GM13976 (cell line): ENCODE measurements around the gene CNOT3.
"Not testable (repeated sequence)": the region's sequence is repeated elsewhere in the genome, so short reads cannot be mapped to it uniquely, and the experiment has no call there.

Experiments used
- DNase-seq: peaks from one replicate; pipeline ENCODE4 v3.0.0; 2012; ENCODE audit warnings: low spot score
- CTCF ChIP-seq: IDR thresholded peaks from 2 replicates; pipeline ENCODE4 v1.5.1; 2012; ENCODE audit warnings: borderline replicate concordance, mild to moderate bottlenecking; ENCODE audit not compliant: insufficient read depth; ENCODE audit errors: extremely low read depth, missing control alignments, control extremely low read depth
- in situ Hi-C: fragments of 300-500 bp; cut with MboI; formaldehyde crosslinking; loops from one replicate; pipeline ENCODE4 v1.12.0; 2022; ENCODE audit warnings: low sequenced_read_pairs, mixed read lengths, inconsistent platforms; ENCODE audit not compliant: unreplicated experiment

Gene CNOT3

DNA sequence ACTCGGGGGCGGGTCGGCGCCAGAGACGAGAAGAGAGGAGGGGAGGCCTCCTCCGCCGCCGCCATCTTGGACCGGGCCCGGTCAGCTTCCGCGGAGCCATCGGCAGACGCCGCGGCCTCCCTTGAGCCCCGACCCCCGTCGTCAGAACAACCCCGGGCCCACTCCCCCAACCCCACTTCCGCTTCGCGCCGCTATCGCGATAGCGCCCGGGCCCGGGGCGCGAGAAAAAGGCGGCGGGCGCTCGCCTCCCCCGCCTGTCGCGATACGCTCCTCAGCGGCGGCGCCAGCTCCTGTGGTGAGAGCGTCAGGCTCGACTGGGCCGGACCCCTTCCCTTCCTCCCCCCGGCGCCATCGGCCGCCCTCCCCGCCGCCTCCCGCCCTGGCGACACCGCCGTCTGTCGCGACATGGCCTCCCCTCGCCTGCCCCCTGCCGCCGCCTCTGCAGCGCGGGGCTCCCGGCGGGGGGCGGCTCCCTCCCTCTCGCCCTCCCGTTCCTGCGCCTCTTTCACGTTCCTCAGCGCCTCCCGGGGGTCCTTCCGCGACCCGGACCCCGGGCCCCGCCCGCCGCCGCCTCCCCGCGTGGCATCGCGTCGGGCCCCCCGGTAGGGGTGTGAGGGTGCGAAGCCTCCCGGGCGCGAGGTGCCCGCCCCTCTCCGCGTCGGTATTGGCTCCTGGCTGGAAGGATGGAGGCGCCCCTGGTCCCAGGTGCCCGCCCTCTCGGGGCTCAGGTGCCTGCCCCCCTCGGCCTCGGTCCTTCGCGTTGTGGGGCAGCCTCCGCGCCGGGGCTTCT is at the start of gene CNOT3:
CNOT3 (plus strand) TSS at position 64 of the 790 bp plus-strand sequence. CDS start 5,217 bp downstream, outside the sequence.
- no peak for TF ChIP-seq CTCF
- in situ Hi-C loops = no loop called here
- peak; percentile 55 for DNase-seq

DNA sequence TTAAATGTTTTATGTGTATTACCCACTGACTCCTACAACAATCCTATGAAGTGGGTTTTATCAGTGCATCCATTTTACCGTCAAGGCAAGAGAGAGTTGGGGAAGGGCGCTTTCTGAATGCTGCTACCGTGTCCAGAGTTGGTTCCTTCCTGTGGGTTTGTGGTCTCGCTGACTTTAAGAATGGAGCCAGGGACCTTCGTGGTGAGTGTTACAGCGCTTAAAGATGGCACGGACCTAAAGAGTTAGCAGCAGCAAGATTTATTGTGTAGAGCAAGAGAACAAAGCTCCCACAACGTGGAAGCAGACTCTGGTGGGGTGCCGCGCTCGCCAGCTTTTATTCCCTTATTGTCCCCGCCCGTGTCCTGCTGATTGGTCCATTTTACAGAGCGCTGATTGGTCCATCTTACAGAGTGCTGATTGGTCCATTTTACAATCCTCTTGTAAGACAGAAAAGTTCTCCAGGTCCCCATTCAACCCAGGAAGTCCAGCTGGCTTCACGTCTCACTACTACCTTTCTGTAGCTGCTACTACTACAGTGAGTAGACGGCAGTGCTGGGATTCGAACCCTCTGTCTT is 43.0 kb upstream of the CNOT3 start:
- DNase-seq = no peak
- no peak for TF ChIP-seq CTCF
- in situ Hi-C loops = no loop called here

GRCh38 chr19:54095136-54095858 is 42.3 kb upstream of the CNOT3 start:
- no peak for DNase-seq
- TF ChIP-seq CTCF = no peak
- in situ Hi-C loops = no loop called here

GRCh38 chr19:54095859-54096616 is 41.5 kb upstream of the CNOT3 start:
- DNase-seq = peak; percentile 72
- in situ Hi-C loops = not testable (repeated sequence)

GRCh38 chr19:54096617-54097106 is 40.9 kb upstream of the CNOT3 start:
- TF ChIP-seq CTCF = peak; percentile 23
- in situ Hi-C loops = no loop called here
- no peak for DNase-seq

- in situ Hi-C loops = no loop called here
- TF ChIP-seq CTCF = no peak
- DNase-seq = no peak
These were observed 38.2 kb upstream of the CNOT3 start for GRCh38 chr19:54099190-54099902.

DNA sequence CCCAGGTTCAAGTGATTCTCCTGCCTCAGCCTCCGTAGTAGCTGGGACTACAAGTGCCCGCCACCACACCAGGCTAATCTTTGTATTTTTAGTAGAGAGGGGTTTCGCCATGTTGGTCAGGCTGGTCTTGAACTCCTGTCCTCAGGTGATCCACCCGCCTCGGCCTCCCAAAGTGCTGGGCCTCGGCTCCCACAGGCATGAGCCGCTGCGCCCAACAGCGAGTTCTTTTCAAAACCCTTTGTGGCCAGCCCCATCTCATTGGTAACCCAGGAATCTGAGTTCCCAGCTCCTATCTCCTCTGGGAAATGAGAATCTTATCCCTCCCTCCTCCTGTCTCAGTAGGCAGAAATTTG is 37.7 kb upstream of the CNOT3 start:
- DNase-seq, in situ Hi-C loops: not testable (repeated sequence)
